GM19023 (cell line): Measurements from ENCODE around the gene ERC2.

Source experiments
- ATAC-seq: cut with Tn5 transposase; IDR thresholded peaks from one replicate; pipeline ENCODE4 v1.9.1; 2021; ENCODE audit warnings: mild to moderate bottlenecking, moderate library complexity; ENCODE audit not compliant: unreplicated experiment

ERC2 gene

GRCh38 chr3:55491296-55491816, 976.9 kb downstream of the ERC2 start:
- no peak for ATAC-seq

- no peak for ATAC-seq
These were observed 977.9 kb downstream of the ERC2 start for GRCh38 chr3:55490276-55490913.

GRCh38 chr3:55489798-55490132, 978.5 kb downstream of the ERC2 start:
- ATAC-seq = no peak

GRCh38 chr3:55488398-55489055, 979.7 kb downstream of the ERC2 start:
- no peak for ATAC-seq

GRCh38 chr3:55487381-55488241, 980.7 kb downstream of the ERC2 start:
- no peak for ATAC-seq

GRCh38 chr3:55486857-55487380, 981.3 kb downstream of the ERC2 start, which contains the start of gene WNT5A:
TSS of gene WNT5A (minus strand) at chr3:55487306. CDS start at chr3:55486985, 321 bp downstream.
- ATAC-seq = no peak

- ATAC-seq = no peak
These were observed 982.0 kb downstream of the ERC2 start for GRCh38 chr3:55486101-55486856.

GRCh38 chr3:55484801-55485791, 983.2 kb downstream of the ERC2 start:
- peak; percentile 52 for ATAC-seq

GRCh38 chr3:55484191-55484689, 984.0 kb downstream of the ERC2 start:
- no peak for ATAC-seq

- ATAC-seq = no peak
These were observed 984.8 kb downstream of the ERC2 start for GRCh38 chr3:55483196-55484095.

- ATAC-seq = no peak
These were observed 985.6 kb downstream of the ERC2 start for GRCh38 chr3:55482496-55483195.

- no peak for ATAC-seq
These were observed 986.3 kb downstream of the ERC2 start for GRCh38 chr3:55481744-55482495.

GRCh38 chr3:55480911-55481743, 987.1 kb downstream of the ERC2 start:
- no peak for ATAC-seq

- no peak for ATAC-seq
These were observed 990.7 kb downstream of the ERC2 start for GRCh38 chr3:55477306-55478303.

GRCh38 chr3:55476515-55476914, 991.8 kb downstream of the ERC2 start:
- ATAC-seq = no peak
